Mesendoderm (in vitro differentiated cells): ENCODE results near the gene PRDM16.

ENCODE experiments used
- DNase-seq: peaks from one replicate; pipeline ENCODE4 v3.0.0; 2013
- H2AK5ac ChIP-seq: 2 replicates; pipeline ENCODE4 v1.6.1; 2013; ENCODE audit warnings: low read length, inconsistent platforms
- H2BK120ac ChIP-seq: 2 replicates; pipeline ENCODE4 v1.6.1; 2013; ENCODE audit warnings: low read depth, mild to moderate bottlenecking, low read length, moderate library complexity, mixed read lengths
- H2BK15ac ChIP-seq: replicated peaks from 2 replicates; pipeline ENCODE4 v1.6.1; 2013; ENCODE audit warnings: low read depth, mild to moderate bottlenecking, moderate library complexity
- H2BK5ac ChIP-seq: 2 replicates; pipeline ENCODE4 v1.6.1; 2013; ENCODE audit warnings: low read length, inconsistent platforms
- H3K18ac ChIP-seq: 2 replicates; pipeline ENCODE4 v1.6.1; 2013; ENCODE audit warnings: mild to moderate bottlenecking, low read length, mixed read lengths
- H3K23ac ChIP-seq: one replicate; pipeline ENCODE4 v1.6.1; 2013; ENCODE audit warnings: low read length
- H3K27ac ChIP-seq: 2 replicates; pipeline ENCODE4 v1.5.1; 2013; ENCODE audit warnings: low read depth, mild to moderate bottlenecking, inconsistent platforms, low read length, moderate library complexity
- H3K27me3 ChIP-seq: 2 replicates; pipeline ENCODE4 v1.6.1; 2013; ENCODE audit warnings: low read length, control low read depth, mild to moderate bottlenecking, inconsistent platforms; ENCODE audit not compliant: insufficient read depth, poor library complexity
- H3K36me3 ChIP-seq: 2 replicates; pipeline ENCODE4 v1.6.1; 2013; ENCODE audit warnings: low read length, inconsistent platforms; ENCODE audit not compliant: control insufficient read depth, insufficient read depth
- H3K4ac ChIP-seq: one replicate; pipeline ENCODE4 v1.6.1; 2013; ENCODE audit warnings: low read depth, mild to moderate bottlenecking, low read length, moderate library complexity
- H3K4me1 ChIP-seq: 2 replicates; pipeline ENCODE4 v1.6.1; 2013; ENCODE audit warnings: low read depth, low read length, inconsistent platforms; ENCODE audit not compliant: control insufficient read depth
- H3K4me2 ChIP-seq: 2 replicates; pipeline ENCODE4 v1.6.1; 2013; ENCODE audit warnings: low read length
- H3K4me3 ChIP-seq: 2 replicates; pipeline ENCODE4 v1.5.1; 2013; ENCODE audit warnings: mild to moderate bottlenecking, low read length
- H3K56ac ChIP-seq: one replicate; pipeline ENCODE4 v1.6.1; 2013; ENCODE audit warnings: low read length
- H3K79me1 ChIP-seq: 2 replicates; pipeline ENCODE4 v1.6.1; 2013; ENCODE audit warnings: low read length, inconsistent platforms
- H3K79me2 ChIP-seq: 2 replicates; pipeline ENCODE4 v1.6.1; 2013; ENCODE audit warnings: mild to moderate bottlenecking, low read length; ENCODE audit not compliant: control insufficient read depth, insufficient read depth
- H3K9ac ChIP-seq: 2 replicates; pipeline ENCODE4 v1.6.1; 2013; ENCODE audit warnings: low read length, inconsistent platforms
- H4K5ac ChIP-seq: one replicate; pipeline ENCODE4 v1.6.1; 2013; ENCODE audit warnings: low read length
- H4K8ac ChIP-seq: one replicate; pipeline ENCODE4 v1.6.1; 2013; ENCODE audit warnings: low read depth, mild to moderate bottlenecking, control low read depth, low read length, moderate library complexity
- WGBS: extraction: QIAGEN DNeasy Blood & Tissue Kit; methylation state at CpG from one replicate; pipeline ENCODE4 v1.1.7; 2013; ENCODE audit warnings: low lambda C conversion rate, missing lambda C conversion rate; ENCODE audit not compliant: insufficient coverage; ENCODE audit errors: extremely low coverage; 5-methylcytosine and 5-hydroxymethylcytosine counted together

Gene PRDM16

DNA sequence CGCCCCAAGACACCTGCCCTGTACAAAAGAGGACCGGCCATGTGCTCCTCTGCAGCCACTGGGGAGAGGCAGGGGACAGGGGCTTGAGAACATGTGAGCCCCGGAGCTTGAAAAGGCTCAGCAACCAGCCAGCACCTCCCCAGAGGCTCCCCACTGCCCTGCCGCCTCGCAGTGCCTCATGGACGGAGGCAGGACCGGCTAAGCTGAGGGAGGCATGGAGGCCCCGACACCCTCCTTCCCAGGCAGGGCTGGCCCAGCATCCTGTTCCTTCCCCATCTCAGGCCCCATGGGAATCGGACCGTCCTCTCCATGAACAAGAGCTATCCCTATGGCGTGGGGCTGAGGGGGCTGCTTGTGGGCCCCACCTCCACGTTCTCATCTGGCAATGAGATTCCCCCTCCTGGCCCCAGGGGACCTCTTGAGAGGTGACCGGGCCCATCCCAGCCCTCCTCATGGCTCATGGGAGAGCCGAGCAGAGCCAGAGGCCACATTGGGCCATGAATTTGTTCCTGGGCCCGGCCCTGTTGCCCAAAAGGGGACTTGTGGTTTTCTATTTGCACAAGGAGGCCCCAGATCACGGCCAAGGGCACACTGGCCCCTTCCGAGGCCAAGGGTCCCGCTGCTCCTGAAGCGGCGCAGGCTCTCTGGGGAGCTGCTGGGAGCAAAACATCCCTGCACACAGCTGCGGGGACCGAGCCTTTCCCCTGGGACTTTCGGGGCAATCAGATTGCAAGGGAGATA lies 320.3 kb downstream of the PRDM16 start:
- H4K5ac ChIP-seq: no peak overlapping the region
- no peaks in the 10 kb centered on the region for H3K36me3 ChIP-seq
- H2BK5ac ChIP-seq: no peak overlapping the region
- no peak overlapping the region for H4K8ac ChIP-seq
- H3K56ac ChIP-seq: no peak overlapping the region
- H3K27me3 ChIP-seq: peaks cover 32% of the 10 kb centered on the region
- H2AK5ac ChIP-seq: no peak overlapping the region
- H3K9ac ChIP-seq: no peak overlapping the region
- no peak overlapping the region for H2BK15ac ChIP-seq
- no peak overlapping the region for H3K18ac ChIP-seq
- no peak for DNase-seq
- no peak overlapping the region for H3K4ac ChIP-seq
- no peaks in the 10 kb centered on the region for H3K79me2 ChIP-seq
- H3K27ac ChIP-seq: no peak overlapping the region
- WGBS: no CpG with 5 or more reads among the region's 23 CpGs
- H2BK120ac ChIP-seq: no peak overlapping the region
- no peak overlapping the region for H3K23ac ChIP-seq
- H3K4me2 ChIP-seq: no peak overlapping the region
- no peak overlapping the region for H3K4me3 ChIP-seq
- no peaks in the 10 kb centered on the region for H3K79me1 ChIP-seq
- peaks cover 2% of the 10 kb centered on the region for H3K4me1 ChIP-seq

DNA sequence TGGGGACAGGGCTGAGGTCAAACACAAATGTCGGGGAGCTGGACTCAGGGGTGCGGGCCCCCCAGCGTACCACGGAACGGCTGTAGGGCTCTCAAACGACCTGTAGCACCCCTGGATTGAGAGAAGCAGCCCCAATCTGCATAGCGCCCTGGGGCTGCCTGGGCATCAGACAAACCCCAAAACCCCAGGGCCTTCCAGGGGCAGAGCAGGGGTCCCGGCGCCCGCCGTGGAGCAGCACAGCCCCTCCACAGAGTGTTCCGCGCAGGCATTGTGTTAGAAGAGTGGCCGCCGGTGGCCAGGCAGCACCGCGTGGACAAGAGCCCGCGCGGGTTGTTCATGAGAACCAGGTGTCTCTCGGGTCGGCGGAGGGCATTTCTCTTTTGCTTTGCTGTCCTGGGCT lies 321.3 kb downstream of the PRDM16 start:
- Histone ChIP-seq H3K9ac (no peak overlapping the region), H3K23ac (no peak overlapping the region), H3K4me2 (no peak overlapping the region), H4K5ac (no peak overlapping the region), H4K8ac (no peak overlapping the region), H2BK15ac (no peak overlapping the region), H3K79me1 (no peaks in the 10 kb centered on the region), H3K36me3 (no peaks in the 10 kb centered on the region), H3K79me2 (no peaks in the 10 kb centered on the region), H3K27me3 (peaks cover 40% of the 10 kb centered on the region), H3K27ac (no peak overlapping the region), H2BK120ac (no peak overlapping the region), H2BK5ac (no peak overlapping the region), H3K18ac (no peak overlapping the region), H3K4me3 (no peak overlapping the region), H3K4ac (no peak overlapping the region), H2AK5ac (no peak overlapping the region), H3K56ac (no peak overlapping the region), H3K4me1 (peaks cover 2% of the 10 kb centered on the region)
- WGBS: no CpG with 5 or more reads among the region's 23 CpGs
- DNase-seq: no peak

DNA sequence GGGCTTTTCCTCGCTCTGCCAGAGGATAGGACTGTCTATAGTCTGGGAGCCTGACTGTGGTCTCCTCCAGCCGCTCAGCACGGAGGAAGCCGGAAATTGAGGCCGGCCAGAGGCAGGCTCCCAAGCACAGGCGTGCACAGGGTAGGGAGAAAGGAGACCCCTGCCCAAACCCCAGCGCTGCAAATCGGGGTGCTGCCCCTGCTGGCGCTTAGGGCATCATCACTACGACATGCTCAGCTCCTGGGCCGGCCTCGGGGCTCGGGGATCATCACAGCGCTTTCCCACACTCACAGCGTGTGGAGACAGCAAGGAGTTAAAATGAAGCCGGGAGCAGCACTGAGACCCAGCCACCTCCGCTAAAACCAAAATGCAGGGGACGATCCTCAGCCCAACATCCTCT lies 322.7 kb downstream of the PRDM16 start:
- H3K4me1 ChIP-seq: peaks cover 2% of the 10 kb centered on the region
- no peak overlapping the region for H2BK5ac ChIP-seq
- peak overlapping the region; percentile 43 for H3K9ac ChIP-seq
- peak; percentile 52 for DNase-seq
- no peak overlapping the region for H4K5ac ChIP-seq
- no peak overlapping the region for H2BK120ac ChIP-seq
- H3K79me1 ChIP-seq: no peaks in the 10 kb centered on the region
- no peak overlapping the region for H2BK15ac ChIP-seq
- H3K27me3 ChIP-seq: peaks cover 52% of the 10 kb centered on the region
- H3K27ac ChIP-seq: no peak overlapping the region
- H3K23ac ChIP-seq: no peak overlapping the region
- H3K79me2 ChIP-seq: no peaks in the 10 kb centered on the region
- H3K56ac ChIP-seq: peak overlapping the region; percentile 59
- no peak overlapping the region for H4K8ac ChIP-seq
- H2AK5ac ChIP-seq: no peak overlapping the region
- H3K4me3 ChIP-seq: no peak overlapping the region
- H3K36me3 ChIP-seq: no peaks in the 10 kb centered on the region
- H3K4ac ChIP-seq: no peak overlapping the region
- no peak overlapping the region for H3K18ac ChIP-seq
- no CpG with 5 or more reads among the region's 18 CpGs for WGBS
- H3K4me2 ChIP-seq: peak overlapping the region; percentile 26

DNA sequence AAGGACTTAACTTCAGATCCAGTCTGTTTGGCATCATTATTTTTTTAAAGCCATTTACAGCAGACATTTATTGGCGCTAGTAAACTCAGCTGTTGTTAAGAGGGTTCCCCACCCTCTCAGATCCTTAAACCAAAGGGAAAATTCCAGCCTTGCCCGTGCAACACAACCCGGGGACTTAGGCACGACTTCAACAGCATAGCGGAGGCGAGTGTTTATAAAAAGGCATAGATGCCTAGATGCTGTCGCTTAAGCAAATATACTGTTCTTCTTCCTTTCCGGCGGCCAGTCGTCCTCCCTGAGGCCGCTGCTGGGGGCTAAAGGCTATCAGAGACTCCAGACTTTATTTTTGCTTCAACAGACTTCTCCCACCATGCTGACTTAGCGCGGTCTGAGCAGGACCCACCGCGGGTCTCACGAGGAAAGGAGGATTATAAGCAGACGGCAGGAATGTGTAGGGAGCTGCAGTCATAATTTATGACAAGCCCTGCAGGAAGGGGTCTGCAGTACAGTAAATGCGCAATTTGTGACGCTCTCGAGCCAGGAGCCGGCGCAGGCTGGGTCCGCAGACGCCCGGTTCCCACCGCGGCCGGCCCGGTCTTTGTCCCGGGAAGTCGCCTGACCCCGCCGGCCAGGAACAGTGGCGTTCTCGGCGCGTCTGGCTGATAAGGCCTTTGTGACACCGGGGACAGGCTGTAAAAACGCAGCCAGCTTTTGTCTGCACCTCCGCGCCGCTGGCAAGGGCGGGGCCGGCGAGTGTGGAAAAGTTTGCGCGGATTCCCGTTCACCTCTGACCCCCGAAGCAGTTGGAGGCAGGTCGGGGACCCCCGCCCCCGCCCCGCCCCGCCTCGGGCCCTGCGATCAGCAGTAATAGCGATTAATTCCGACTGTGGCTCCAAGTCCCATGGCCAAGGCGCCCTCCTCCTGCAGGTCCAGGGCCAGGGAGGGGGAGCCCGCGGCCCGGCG lies 324.3 kb downstream of the PRDM16 start:
- peaks cover 53% of the 10 kb centered on the region for H3K27me3 ChIP-seq
- WGBS: no CpG with 5 or more reads among the region's 63 CpGs
- H3K79me1 ChIP-seq: no peaks in the 10 kb centered on the region
- peaks cover 2% of the 10 kb centered on the region for H3K4me1 ChIP-seq
- no peak overlapping the region for H2BK120ac ChIP-seq
- H3K36me3 ChIP-seq: no peaks in the 10 kb centered on the region
- peak overlapping the region; percentile 73 for H3K23ac ChIP-seq
- H3K79me2 ChIP-seq: no peaks in the 10 kb centered on the region
- H2BK5ac ChIP-seq: no peak overlapping the region
- no peak overlapping the region for H4K8ac ChIP-seq
- peak overlapping the region; percentile 50 for H3K4ac ChIP-seq
- no peak overlapping the region for H2AK5ac ChIP-seq
- H2BK15ac ChIP-seq: no peak overlapping the region
- peak overlapping the region; percentile 87 for H3K56ac ChIP-seq
- DNase-seq: peak; percentile 67
- H3K4me3 ChIP-seq: no peak overlapping the region
- H3K4me2 ChIP-seq: peak overlapping the region; percentile 61
- H3K18ac ChIP-seq: peak overlapping the region; percentile 69
- no peak overlapping the region for H4K5ac ChIP-seq
- peak overlapping the region; percentile 49 for H3K27ac ChIP-seq
- H3K9ac ChIP-seq: peak overlapping the region; percentile 60

DNA sequence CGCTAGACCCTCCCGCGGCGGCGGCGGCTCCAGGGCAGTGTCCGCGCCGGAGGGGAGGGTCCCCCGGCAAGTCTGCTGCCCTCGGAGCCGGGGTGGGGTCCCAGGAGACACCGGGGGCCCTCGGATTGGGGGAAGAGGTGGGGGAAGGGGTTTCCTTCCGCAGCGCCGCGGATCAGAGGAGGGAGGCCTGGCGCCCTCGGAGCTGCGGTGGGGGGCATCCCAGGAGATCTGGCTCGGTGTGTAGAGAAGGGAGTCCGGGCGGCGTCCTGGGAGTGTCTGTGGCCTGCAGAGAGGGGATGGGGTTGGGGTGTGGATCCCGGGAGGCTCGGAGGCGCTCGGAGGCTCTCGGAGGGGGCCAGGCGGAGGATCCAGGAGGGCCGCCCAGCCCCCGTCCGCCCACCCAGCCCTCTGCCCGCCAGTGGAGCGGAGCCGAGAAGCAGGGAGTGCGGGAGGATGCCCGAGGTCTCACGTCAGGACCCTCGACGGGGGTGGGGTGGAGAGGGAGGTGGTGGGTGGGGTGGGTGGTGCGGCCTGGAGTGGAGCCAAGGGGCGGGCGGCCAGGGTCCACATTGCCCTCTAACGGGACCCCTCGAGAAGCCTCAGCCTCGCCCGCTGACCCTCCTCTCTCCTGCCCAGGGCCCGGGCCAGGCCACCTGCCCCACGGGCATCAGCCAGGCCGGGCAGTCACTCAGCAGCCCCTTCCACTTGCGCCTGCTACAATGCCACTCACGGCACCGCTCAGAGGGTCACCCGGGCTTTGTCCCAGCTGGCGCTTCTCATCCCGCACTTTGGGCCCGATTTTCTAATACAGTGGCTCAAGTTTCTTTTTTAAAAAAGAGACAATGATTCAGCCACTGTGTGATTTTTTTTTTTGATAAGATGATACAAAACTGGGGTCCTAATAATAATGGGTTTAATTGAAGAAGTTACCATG lies 325.3 kb downstream of the PRDM16 start:
- Histone ChIP-seq H3K36me3 (no peaks in the 10 kb centered on the region), H3K4ac (peak overlapping the region; percentile 18), H3K79me1 (no peaks in the 10 kb centered on the region), H3K4me3 (peak overlapping the region; percentile 11), H2BK15ac (no peak overlapping the region), H2AK5ac (no peak overlapping the region), H3K56ac (peak overlapping the region; percentile 87), H2BK120ac (no peak overlapping the region), H3K4me1 (peaks cover 2% of the 10 kb centered on the region), H3K23ac (no peak overlapping the region), H3K9ac (peak overlapping the region; percentile 60), H2BK5ac (no peak overlapping the region), H3K27ac (no peak overlapping the region), H3K27me3 (peaks cover 52% of the 10 kb centered on the region), H3K18ac (peak overlapping the region; percentile 69), H4K5ac (no peak overlapping the region), H3K79me2 (no peaks in the 10 kb centered on the region), H4K8ac (no peak overlapping the region), H3K4me2 (peak overlapping the region; percentile 52)
- no peak for DNase-seq
- no CpG with 5 or more reads among the region's 59 CpGs for WGBS
